GM21423 (cell line): ENCODE data around the gene CRYGS.
A peak's percentile ranks its signal among the peaks of the same experiment; 100 is the strongest.
"Not testable (repeated sequence)": the region's sequence is repeated elsewhere in the genome, so short reads cannot be mapped to it uniquely, and the experiment has no call there.

Experiments used
- ATAC-seq: cut with Tn5 transposase; IDR thresholded peaks from one replicate; pipeline ENCODE4 v1.9.1; 2021; ENCODE audit warnings: mild to moderate bottlenecking, moderate library complexity; ENCODE audit not compliant: unreplicated experiment

CRYGS gene

GRCh38 chr3:186544281-186544680 is at the start of gene CRYGS:
Gene CRYGS (minus strand): TSS chr3:186544380. CDS start chr3:186544326, 54 bp downstream.
- no peak for ATAC-seq

- ATAC-seq = no peak
These were observed 49.7 kb upstream of the CRYGS start for GRCh38 chr3:186593862-186594261.

DNA sequence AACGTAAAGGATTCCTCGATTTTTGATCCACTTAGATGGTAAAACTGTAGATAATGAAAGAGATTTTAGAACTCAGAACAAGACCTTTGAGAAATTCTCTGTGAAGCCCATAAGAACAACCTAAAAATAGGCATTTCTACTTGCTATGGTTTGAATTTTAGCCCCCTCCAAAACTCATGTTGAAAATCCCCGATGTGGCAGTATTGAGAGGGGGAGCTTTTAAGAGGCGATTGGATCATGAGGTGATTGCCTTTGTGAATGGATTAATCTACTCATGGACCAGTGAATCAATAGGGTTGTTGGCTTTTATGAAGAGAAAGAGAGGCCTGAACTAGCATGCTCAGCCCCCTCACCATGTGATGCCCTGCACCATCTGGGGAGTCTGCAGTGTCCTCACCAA is 48.5 kb upstream of the CRYGS start:
- no peak for ATAC-seq

GRCh38 chr3:186590580-186591295 is 46.6 kb upstream of the CRYGS start:
- no peak for ATAC-seq

DNA sequence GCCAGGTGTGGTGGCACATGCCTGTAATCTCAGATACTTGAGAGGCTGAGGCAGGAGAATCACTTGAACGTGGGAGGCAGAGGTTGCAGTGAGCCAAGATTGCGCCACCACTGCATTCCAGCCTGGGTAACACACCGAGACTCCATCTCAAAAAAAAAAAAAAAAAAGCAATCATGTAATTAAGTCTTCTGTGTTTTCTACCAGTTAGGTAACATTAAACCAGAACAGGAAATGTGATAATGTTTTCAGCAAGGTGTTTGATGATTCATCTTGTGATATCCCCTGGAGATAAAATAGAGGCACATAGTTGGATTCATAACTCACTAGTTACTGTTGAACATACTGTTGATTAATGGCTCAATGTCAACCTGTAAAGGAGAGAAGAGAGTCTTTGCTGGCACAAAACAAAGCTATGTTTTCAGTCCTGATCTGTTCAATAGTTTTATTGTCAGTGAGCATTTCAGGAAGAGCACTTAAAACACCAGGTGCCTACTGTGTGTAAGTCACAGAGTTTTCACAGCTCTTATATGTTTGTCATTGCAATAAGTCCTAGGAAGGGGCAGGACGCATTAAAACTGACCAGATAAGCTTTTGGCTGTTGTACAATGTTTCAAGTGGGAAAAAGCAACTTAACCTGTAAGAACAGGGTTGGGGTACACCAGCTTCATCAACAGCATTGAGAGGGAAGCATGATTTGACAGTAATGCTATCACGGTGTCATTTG is 45.8 kb upstream of the CRYGS start:
- no peak for ATAC-seq

GRCh38 chr3:186589121-186589520 is 44.9 kb upstream of the CRYGS start:
- no peak for ATAC-seq

DNA sequence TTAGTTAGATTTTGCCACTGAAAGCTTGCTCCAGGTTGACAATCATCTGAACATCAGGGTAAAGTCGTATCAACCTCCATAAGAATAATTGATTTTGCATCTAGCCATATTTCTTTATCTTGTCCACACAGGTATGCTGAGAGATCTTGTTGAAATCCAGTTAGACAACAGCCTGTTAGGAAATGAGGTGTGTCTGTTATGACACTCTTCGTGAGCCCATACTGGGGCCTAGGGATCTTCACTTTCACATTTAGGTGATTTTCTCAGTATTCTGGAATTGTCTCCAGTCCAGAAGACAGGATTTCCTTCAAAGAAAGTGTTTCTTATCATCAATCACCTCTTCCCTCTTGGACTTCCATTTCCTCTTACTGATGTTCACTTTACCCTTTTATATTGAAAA is 44.5 kb upstream of the CRYGS start:
- ATAC-seq = no peak

DNA sequence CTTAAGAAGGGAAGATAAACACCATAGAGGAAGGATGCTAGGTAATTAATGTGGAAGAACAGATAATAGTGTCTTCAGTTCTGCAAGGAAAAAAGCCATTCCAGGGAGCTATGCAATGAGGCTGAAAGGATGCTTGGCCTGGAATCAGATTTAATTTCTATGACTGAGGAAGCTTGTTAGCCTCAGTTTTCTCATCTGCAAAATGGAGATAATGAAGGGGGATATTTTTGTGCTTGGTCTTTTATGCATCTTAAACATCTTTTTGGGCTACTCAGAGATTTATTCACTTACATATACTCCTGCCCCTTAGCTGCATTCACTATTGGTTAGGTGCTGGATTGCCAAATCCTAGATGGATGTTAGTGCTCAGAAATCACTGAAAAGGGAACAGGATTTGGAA is 43.0 kb upstream of the CRYGS start:
- ATAC-seq = no peak

- not testable (repeated sequence) for ATAC-seq
These were observed 42.1 kb upstream of the CRYGS start for GRCh38 chr3:186586245-186586644.

- no peak for ATAC-seq
These were observed 39.7 kb upstream of the CRYGS start for GRCh38 chr3:186583831-186584230.

- no peak for ATAC-seq
These were observed 38.4 kb upstream of the CRYGS start for GRCh38 chr3:186582541-186582940.

- ATAC-seq = no peak
These were observed 36.6 kb upstream of the CRYGS start for GRCh38 chr3:186580785-186581184.

DNA sequence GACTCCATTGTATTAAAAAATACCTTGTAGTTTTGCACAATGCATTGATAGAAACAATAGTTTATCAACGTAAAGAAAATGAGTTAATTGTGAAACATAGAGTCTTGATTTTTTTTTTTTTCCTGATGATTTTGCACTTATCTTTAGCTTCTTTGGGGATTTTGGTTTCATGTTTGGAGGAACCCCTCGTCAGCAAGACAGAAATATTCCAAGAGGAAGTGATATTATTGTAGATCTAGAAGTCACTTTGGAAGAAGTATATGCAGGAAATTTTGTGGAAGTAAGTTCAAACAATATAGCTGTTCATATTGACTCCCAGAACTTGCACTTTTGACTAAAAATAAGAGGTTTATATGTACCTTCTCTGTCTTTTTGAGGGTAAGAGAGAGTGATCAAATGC is 33.3 kb upstream of the CRYGS start:
- no peak for ATAC-seq

DNA sequence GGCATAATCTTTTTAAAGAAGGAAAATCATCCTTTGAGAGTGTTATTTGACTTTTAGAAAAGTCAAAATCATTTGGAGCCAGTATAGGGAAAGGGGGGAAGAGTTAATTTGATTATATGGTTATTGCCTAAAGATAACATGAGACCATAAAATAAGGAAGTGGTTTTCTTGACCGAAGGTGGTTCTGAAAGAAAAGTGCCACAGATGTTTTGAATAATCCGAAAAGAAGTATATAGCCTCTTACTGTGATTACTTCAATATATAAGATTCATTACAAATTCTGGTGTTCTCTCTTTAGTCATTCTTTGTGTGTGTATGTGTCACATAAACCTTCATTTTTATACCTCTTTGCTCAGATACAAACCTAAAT is 27.4 kb upstream of the CRYGS start:
- no peak for ATAC-seq

- no peak for ATAC-seq
These were observed 26.9 kb upstream of the CRYGS start for GRCh38 chr3:186570941-186571643.

- peak; percentile 85 for ATAC-seq
These were observed 26.1 kb upstream of the CRYGS start, which contains the start of gene DNAJB11 for GRCh38 chr3:186570096-186570940. Gene DNAJB11 (plus strand): TSS chr3:186570720. CDS start chr3:186570898, 178 bp downstream.

DNA sequence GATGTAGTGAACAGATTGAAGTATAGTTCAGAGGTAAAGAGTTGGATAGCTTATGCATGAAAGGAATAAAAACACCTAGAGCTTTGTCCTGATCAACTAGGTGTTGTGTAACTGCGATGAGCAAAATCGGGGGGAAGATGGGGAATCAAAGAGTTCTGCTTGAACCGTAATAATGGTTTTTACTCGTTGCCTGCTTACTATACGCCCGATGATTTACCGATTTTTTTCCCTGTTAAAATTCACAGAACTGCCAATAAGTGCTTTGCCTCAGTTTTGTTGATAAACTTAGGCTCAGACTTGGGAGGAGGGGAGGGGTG is 25.6 kb upstream of the CRYGS start:
- ATAC-seq = no peak

DNA sequence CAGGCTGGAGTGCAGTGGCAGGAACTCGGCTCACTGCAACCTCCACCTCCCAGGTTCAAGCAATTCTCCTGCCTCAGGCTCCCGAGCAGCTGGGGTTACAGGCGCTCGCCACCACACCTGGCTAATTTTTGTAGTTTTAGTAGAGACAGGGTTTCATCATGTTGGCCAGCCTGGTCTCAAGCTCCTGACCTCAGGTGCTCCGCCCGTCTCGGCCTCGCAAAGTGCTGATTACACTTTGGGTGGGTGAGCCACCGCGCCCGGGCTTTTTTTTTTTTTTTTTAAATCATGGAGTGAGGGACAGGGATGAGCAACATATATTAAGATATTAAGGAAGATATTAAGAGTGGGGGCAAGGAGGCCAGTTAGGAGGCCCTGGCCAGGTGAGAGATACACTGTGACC is 25.2 kb upstream of the CRYGS start:
- ATAC-seq = not testable (repeated sequence)

DNA sequence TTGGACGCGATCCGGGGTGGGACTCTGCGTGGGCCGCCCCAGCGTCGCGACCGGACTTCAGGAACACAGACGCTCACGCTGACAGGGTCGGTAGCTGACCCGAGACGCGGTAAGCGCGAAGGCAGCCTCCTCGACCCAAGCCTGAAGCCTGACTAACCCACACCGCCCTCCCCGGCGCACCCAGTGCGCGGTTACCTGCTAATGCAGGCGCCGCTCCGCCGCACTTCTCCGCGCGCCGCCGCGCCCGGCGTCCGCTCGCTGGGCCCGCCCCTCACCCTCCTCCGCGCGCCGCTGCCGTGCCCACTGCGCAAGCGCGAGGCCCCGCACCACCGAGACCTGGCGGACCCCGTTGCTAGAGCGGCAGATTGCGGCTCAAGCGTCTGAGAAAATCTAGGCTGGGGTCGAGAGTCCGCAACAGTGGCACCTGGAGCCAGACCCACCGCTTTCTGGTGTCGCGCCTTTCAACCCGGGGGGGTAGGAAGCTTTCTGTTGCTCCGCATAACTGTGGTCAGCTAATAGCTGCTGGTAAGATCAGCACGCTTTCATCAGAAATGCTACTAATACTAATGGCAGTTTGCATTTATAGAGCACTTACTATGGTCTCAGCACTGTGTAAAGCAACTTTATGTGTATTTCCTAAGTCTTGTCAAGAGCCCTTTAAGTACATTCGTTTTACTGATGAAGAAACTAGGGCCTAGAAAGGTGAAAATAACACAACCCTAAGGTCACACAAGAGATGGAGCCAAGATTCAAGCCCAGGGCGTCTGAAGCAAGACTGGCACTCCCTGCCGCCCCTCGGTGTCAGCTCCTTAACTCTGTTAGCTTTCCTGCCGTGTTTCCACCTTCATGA is 23.1 kb upstream of the CRYGS start, which contains the start of gene TBCCD1:
Gene TBCCD1 (minus strand): TSS at position 268 of the 850 bp plus-strand sequence. CDS start 3,010 bp downstream, outside the sequence.
- peak; percentile 46 for ATAC-seq

- no peak for ATAC-seq
These were observed 22.5 kb upstream of the CRYGS start for GRCh38 chr3:186566772-186567071.
